SJSA1 (cell line): ENCODE measurements around the gene ASPRV1. TPM values are rescaled to one million over a fixed set of nuclear protein-coding genes. Genes with fewer than 3 reads are reported as not detected.
"Not testable (repeated sequence)": the region's sequence is repeated elsewhere in the genome, so short reads cannot be mapped to it uniquely, and the experiment has no call there.

Experiments used
- DNase-seq, 2 experiments: peaks; one replicate each; pipeline ENCODE4 v3.0.0-alpha.2; 2015 to 2020; ENCODE audit warnings: low spot score in 2 of 2, low read depth in 1 of 2
- H3K27ac ChIP-seq: fragments of 250-450 bp; sonication (Bioruptor Pico); 2 replicates; pipeline ENCODE4 v1.5.1; 2020; ENCODE audit warnings: mild to moderate bottlenecking, moderate library complexity
- H3K27me3 ChIP-seq: fragments of 250-450 bp; sonication (Bioruptor Pico); replicated peaks from 2 replicates; pipeline ENCODE4 v1.5.1; 2020; ENCODE audit warnings: mild to moderate bottlenecking, moderate library complexity
- H3K36me3 ChIP-seq: fragments of 250-450 bp; sonication (Bioruptor Pico); 2 replicates; pipeline ENCODE4 v1.5.1; 2020; ENCODE audit warnings: mild to moderate bottlenecking
- H3K4me1 ChIP-seq: fragments of 250-450 bp; sonication (Bioruptor Pico); replicated peaks from 2 replicates; pipeline ENCODE4 v1.6.1; 2021; ENCODE audit warnings: mild to moderate bottlenecking
- H3K4me3 ChIP-seq: fragments of 250-450 bp; sonication (Bioruptor Pico); 2 replicates; pipeline ENCODE4 v1.5.1; 2020; ENCODE audit warnings: mild to moderate bottlenecking
- H3K9me3 ChIP-seq: fragments of 250-450 bp; sonication (Bioruptor Pico); replicated peaks from 2 replicates; pipeline ENCODE4 v1.5.1; 2020; ENCODE audit warnings: mild to moderate bottlenecking
- total RNA-seq: library from RNA; depleted of rRNA; stranded (reverse); fragments of >200 nt; shearing (Covaris generic); gene quantifications from 2 replicates; pipeline ENCODE4 v1.2.3, GENCODE V29; 2014

The ASPRV1 gene
- total RNA-seq, 1 experiment from 2014 or later = 0.08 TPM

- Histone ChIP-seq H3K4me1 (no peaks in the 10 kb centered on the region), H3K27me3 (no peaks in the 10 kb centered on the region), H3K4me3 (no peak overlapping the region), H3K9me3 (no peaks in the 10 kb centered on the region), H3K36me3 (no peaks in the 10 kb centered on the region), H3K27ac (no peak overlapping the region)
- DNase-seq = no peak
Measured at GRCh38 chr2:69964353-69964841, 3.0 kb upstream of the ASPRV1 start.

- H3K4me3 ChIP-seq = no peak overlapping the region
- H3K27ac ChIP-seq = no peak overlapping the region
- no peaks in the 10 kb centered on the region for H3K9me3 ChIP-seq
- H3K4me1 ChIP-seq = no peaks in the 10 kb centered on the region
- no peaks in the 10 kb centered on the region for H3K27me3 ChIP-seq
- DNase-seq = no peak
- no peaks in the 10 kb centered on the region for H3K36me3 ChIP-seq
Measured at GRCh38 chr2:69962986-69963730, 1.7 kb upstream of the ASPRV1 start.

DNA sequence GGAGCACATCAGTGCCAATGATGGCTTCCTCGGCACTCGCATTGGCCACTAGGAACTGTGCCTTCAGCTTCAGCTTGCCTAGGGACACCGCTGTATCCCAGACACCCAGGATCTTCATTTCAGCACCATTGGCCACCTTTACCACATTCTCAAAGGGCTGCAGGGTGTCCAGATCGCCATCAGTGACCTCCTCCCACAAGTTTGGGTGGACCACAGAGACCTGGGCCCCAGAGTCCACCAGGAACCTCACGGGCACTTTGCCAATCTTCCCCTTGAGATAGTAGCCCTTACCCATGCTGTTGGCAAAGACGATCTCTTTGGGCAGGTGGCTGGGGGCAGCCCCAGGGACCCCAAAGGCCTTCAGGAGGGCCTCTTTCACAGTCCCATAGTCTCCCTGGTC is 610 bp downstream of the ASPRV1 start:
- no peaks in the 10 kb centered on the region for H3K4me1 ChIP-seq

DNA sequence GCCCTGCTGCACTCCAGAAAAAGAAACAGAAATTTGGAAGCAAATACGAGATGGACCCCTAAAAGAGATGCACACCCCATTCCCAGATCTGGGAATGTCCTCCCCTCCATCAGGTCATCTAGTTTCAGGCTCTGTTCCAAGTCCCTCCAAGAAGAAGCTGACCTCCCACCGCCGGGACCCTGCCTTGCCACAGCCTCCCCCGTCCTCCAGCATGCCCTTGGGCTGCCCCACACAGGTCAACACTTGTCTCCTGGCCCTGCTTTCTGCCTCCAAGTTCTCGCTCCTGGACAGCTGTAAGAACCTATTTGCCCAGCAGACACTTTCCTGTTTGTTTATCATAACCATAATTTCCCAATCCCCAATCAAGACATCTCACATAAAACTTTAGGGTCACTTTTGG is 2.0 kb downstream of the ASPRV1 start:
- Histone ChIP-seq H3K4me3 (no peak overlapping the region), H3K27ac (no peak overlapping the region), H3K27me3 (peaks cover 4% of the 10 kb centered on the region), H3K36me3 (no peaks in the 10 kb centered on the region), H3K4me1 (no peaks in the 10 kb centered on the region), H3K9me3 (no peaks in the 10 kb centered on the region)
- DNase-seq = no peak

More for the DNA sequence above, 610 bp downstream of the ASPRV1 start:
- Histone ChIP-seq H3K27ac (no peak overlapping the region), H3K27me3 (peaks cover 4% of the 10 kb centered on the region), H3K36me3 (no peaks in the 10 kb centered on the region), H3K9me3 (no peaks in the 10 kb centered on the region), H3K4me3 (no peak overlapping the region)
- DNase-seq = no peak

- Histone ChIP-seq H3K36me3 (no peaks in the 10 kb centered on the region), H3K4me1 (no peaks in the 10 kb centered on the region), H3K27me3 (peaks cover 4% of the 10 kb centered on the region), H3K27ac (no peak overlapping the region), H3K4me3 (no peak overlapping the region), H3K9me3 (no peaks in the 10 kb centered on the region)
- no peak for DNase-seq
Measured at GRCh38 chr2:69958480-69958879, 3.0 kb downstream of the ASPRV1 start.

DNA sequence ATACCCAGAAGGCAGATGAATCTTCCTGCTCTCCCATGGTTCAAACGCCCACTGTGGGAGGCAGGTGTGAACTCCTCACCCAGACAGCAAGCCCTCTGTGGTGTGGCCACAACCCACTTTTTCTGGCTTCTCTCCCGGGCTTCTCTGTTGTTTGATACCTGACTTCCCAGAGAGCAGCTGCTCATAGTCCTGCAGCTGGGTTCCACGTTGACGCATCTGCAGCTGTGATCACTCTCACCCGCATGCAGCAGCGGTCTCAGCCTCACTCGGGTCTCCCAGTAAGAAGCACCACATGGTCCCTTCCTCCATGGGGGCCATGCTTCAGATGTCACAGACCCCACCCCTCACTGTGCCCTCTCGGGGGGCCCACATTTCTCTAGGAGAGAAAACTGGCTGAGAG is 3.5 kb downstream of the ASPRV1 start:
- Histone ChIP-seq H3K9me3 (no peaks in the 10 kb centered on the region), H3K27ac (no peak overlapping the region), H3K4me3 (no peak overlapping the region), H3K27me3 (peaks cover 4% of the 10 kb centered on the region), H3K4me1 (no peaks in the 10 kb centered on the region), H3K36me3 (no peaks in the 10 kb centered on the region)
- DNase-seq = no peak

DNA sequence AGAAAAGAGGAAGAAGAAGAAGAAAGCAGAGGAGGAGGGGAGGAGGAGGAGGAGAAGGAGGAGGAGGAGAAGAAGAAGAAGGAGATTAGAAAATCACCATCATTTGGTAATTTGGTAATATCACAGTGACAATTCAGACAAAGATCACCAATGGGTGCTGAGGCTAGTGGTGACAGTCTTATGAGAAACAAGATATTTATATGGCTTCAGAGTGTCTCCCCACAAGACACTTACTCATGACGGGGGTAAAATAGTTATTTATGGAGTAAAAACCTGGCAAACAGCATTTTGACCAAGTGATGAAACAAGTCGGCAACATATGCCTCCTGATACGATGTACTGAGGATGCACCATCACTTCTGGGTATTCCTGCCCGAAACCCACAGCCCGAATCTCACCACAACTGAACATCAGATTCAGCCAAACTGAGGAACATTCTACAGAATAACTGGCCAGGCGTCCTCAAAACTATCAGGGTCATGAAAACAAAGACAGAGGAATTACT is 4.9 kb downstream of the ASPRV1 start:
- no peaks in the 10 kb centered on the region for H3K36me3 ChIP-seq
- H3K9me3 ChIP-seq = no peaks in the 10 kb centered on the region
- H3K27me3 ChIP-seq = peaks cover 4% of the 10 kb centered on the region
- no peak overlapping the region for H3K4me3 ChIP-seq
- H3K27ac ChIP-seq = no peak overlapping the region
- H3K4me1 ChIP-seq = peaks cover 6% of the 10 kb centered on the region; the same call in 1 of the 2 replicates
- DNase-seq = no peak

GRCh38 chr2:69955029-69955428 is 6.4 kb downstream of the ASPRV1 start:
- H3K36me3 ChIP-seq = no peaks in the 10 kb centered on the region
- no peaks in the 10 kb centered on the region for H3K9me3 ChIP-seq
- no peak overlapping the region for H3K27ac ChIP-seq
- peaks cover 11% of the 10 kb centered on the region for H3K4me1 ChIP-seq
- H3K27me3 ChIP-seq = peaks cover 4% of the 10 kb centered on the region
- no peak for DNase-seq
- H3K4me3 ChIP-seq = no peak overlapping the region

- peaks cover 12% of the 10 kb centered on the region for H3K4me1 ChIP-seq
- H3K9me3 ChIP-seq = no peaks in the 10 kb centered on the region
- H3K36me3 ChIP-seq = no peaks in the 10 kb centered on the region
- H3K27ac ChIP-seq = no peak overlapping the region
- H3K4me3 ChIP-seq = no peak overlapping the region
- peaks cover 4% of the 10 kb centered on the region for H3K27me3 ChIP-seq
- no peak for DNase-seq
Measured at GRCh38 chr2:69954084-69954483, 7.3 kb downstream of the ASPRV1 start.

DNA sequence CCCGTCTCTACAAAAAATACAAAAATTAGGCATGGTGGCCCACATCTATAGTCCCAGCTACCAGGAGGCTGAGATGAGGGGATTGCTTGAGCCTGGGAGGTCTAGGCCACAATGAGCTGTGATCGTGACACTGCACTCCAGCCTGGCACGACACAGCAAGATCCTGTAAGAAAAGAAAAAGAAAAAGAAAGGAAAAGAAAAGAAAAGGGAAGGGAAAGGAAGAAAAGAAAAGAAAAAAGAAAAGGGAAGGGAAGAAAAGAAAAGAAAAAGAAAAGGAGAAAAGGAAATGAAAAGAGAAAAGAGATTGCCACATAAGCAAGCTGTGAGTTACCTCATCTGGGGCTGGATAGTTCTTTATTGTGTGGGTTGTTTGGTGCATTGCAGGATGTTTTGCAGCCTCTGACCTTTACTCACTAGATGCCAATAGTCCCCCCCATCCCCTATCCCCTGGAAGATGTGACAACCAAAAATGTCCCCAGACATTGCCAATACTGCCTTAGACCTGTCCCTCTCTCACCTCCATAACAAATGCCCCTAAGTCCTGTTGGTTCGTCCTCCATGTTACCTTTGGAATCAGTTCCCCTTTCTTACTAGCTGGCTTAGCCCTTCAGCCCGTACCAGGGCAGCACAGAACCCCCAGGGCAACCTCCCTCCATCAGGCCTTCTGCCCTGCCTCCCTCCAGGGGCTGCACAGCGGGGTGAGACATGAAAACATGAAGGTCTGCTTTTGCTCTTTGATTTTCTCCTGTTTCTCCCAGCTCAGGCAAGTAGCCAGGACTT is 8.9 kb downstream of the ASPRV1 start:
- H3K27ac ChIP-seq = no peak overlapping the region
- H3K4me1 ChIP-seq = peaks cover 23% of the 10 kb centered on the region
- no peak overlapping the region for H3K4me3 ChIP-seq
- H3K27me3 ChIP-seq = peaks cover 4% of the 10 kb centered on the region
- H3K36me3 ChIP-seq = no peaks in the 10 kb centered on the region
- no peaks in the 10 kb centered on the region for H3K9me3 ChIP-seq
- DNase-seq = no peak

DNA sequence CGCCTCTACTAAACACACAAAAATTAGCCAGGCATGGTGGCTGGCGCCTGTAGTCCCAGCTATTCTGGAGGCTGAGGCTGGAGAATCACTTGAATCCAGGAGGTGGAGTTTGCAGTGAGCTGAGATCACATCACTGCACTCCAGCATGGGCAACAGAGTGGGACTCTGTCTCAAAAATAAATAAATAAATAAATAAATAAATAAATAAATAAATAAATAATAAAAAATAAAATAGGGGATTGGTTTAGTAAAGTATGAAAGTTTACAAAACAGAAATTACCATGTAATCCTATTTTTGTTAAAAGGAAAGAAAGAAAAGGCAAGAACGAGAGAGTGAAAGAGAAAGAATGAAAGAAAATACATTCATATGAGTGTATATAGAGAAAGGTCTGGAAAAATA is 10.8 kb downstream of the ASPRV1 start:
- not testable (repeated sequence) for H3K27ac ChIP-seq, H3K9me3 ChIP-seq, H3K27me3 ChIP-seq, H3K36me3 ChIP-seq, DNase-seq, H3K4me3 ChIP-seq
- peaks cover 41% of the 10 kb centered on the region for H3K4me1 ChIP-seq

DNA sequence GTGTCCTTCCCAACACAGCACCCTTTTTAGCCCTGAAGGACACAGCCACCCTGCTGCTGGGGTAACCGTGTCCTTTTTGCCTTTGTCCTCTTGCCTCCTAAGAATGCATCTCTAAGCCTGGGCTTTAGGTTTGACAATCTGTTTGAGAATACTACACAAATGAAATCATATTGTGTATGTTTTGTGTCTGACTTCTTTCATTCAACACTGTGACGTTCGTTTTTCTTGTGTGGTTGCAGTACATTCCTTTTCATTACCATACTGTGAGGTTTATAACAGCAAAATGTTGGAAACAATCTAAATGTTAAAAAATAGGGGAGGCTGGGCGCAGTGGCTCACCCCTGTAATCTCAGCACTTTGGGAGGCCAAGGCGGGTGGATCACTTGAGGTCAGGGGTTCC is 11.2 kb downstream of the ASPRV1 start:
- Histone ChIP-seq H3K36me3 (no peaks in the 10 kb centered on the region), H3K27me3 (no peaks in the 10 kb centered on the region), H3K4me3 (no peak overlapping the region), H3K9me3 (no peaks in the 10 kb centered on the region), H3K4me1 (peaks cover 46% of the 10 kb centered on the region), H3K27ac (no peak overlapping the region)
- DNase-seq = peak in 1 of 2 experiments; percentile 24

GRCh38 chr2:69948963-69949645 is 12.3 kb downstream of the ASPRV1 start:
- H3K4me1 ChIP-seq = peaks cover 47% of the 10 kb centered on the region

More at GRCh38 chr2:69948963-69949645, 12.3 kb downstream of the ASPRV1 start:
- H3K27ac ChIP-seq = no peak overlapping the region
- no peaks in the 10 kb centered on the region for H3K27me3 ChIP-seq
- no peaks in the 10 kb centered on the region for H3K36me3 ChIP-seq
- no peak overlapping the region for H3K4me3 ChIP-seq
- H3K9me3 ChIP-seq = no peaks in the 10 kb centered on the region
- DNase-seq = no peak
